ENCODE data around the gene CYP19A1.
"Not testable (repeated sequence)": the region's sequence is repeated elsewhere in the genome, so short reads cannot be mapped to it uniquely, and the experiment has no call there.

CYP19A1 gene

DNA sequence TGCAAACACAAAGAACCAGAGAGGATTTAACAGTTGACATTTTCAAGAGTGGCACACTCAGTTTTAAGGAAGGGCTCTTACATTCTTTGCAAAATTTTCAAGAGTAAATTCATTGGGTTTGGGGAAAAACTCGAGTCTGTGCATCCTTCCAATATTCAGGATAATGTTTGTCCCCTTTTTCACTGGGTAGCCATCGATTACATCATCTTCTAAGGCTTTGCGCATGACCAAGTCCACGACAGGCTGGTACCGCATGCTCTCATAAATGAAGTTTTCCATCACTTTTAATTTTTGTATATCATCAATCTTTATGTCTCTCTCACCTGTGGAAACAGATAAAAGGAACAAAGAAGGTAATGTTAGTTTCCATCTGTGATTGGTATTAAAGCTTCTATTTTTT lies 126.2 kb downstream of the CYP19A1 start:
- no peak for DNase-seq (ENCODE audit: low spot score)

DNA sequence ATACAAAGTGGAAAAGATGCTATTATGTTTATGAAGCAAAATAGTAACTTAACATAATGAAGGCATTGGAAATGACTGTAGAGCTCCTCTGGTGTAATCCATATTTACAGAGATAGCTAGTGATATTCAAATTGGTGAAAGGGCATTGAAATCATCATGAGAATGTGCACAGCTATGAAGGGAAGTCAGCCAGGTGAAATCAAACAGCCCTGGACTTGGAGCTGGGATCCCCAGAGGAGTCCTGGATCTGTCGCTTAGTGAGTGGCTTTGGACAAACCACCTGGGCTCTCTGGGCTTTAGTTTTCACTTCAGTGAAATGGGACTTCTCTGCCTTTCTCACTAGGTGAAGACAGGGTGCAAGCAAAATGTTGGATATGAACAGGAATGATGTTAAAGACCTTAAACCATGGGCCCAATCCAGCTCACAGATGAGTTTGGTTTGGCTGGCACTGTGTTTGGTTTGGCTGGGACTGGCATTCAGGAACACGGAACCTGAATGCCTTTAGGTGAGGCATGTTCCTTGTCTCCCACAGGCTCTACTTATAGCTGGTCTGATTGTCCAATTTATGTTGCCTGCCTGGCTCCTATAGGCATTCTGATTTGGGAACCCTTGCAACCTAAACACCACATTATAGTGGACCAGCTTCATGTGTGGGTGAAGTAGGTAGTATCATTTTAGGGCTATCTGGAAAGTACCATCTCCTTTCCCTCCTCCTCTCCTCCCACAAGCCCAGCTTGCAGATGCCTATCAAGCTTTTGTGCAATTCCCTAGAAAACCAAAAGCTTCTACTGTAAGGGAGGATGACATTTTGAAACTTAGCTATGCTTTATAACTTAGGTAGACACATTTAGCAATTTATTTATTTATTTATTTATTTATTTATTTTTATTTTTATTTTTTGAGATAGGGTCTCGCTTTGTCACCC lies 133.1 kb downstream of the CYP19A1 start:
- DNase-seq (ENCODE audit: low spot score), result no peak

DNA sequence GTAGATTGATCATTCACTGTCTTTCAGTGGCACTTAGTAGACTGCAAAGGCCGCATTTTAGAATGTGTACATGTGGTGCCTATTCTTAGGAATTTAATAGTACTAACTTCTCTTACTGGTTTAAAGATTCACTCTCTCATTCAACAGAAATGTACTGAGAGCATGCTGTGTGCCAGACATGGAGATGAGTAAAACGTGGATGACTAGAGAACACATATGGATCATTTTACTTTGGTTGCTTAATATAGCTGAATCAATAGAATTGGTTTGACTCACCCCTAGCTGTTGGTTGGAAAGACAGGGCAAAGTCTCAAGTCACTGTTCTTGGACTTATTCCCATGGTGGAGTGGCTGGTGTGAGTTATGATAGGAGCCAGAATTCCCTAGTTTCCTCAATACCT lies 134.6 kb downstream of the CYP19A1 start:
- peak; percentile 4 for DNase-seq (ENCODE audit: low spot score)

DNA sequence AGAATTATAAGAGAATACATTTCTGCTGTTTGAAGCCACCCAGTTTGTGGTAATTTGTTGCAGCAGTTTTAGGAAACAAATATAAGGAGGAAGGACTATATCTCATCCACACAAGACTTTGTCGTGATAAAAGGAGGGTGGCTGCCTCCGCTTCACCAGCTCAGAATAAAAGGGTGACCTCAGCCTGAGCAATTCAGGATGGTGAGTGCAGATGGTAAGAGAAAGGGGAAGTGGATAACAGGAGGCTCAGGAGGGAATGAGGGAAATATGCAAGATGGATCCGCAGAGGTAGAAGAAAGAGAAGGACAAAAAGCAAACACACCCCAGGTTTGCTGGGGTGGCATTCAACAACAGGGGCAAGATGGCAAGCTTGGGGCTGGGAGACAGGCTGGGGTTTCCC lies 135.6 kb downstream of the CYP19A1 start:
- DNase-seq (ENCODE audit: low spot score), result no peak

DNA sequence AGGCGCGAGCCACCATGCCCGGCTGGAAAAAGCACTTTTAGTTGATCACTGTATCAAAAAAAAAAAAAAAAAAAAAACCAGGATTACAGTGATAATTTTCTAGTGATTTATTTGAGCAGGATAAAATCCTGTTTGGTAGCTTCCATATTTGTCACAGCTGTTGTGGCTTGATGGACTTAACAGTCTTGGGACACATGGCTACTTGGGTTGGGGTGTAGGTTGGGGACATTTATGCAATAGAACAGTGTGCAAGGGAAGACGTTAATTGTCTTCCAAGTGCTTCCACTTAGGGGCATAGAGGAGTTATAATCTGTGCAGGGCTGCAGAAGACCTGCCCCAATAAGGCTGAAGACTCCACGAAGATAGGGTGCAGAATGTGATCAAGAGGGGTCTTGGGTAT lies 136.8 kb downstream of the CYP19A1 start:
- DNase-seq (ENCODE audit: low spot score), result no peak

DNA sequence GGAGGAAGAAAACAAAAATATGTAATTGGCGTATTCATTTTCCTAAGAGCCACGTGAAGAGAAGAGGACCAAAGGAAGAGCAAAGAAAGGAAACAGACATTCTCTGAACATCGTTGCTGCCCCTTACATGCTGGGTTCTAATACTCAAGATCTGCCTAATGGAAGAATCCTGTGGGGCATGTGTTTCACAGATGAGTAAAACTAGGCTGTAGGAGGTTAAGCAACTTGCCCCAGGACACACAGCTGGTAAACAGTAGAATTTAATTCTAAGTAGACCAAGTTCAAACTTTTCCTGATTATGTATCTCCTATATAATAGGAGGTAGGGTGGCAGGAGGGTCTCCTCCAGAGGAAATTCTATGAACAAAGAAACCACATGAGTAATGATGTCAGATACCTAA lies 137.6 kb downstream of the CYP19A1 start:
- no peak for DNase-seq (ENCODE audit: low spot score)

DNA sequence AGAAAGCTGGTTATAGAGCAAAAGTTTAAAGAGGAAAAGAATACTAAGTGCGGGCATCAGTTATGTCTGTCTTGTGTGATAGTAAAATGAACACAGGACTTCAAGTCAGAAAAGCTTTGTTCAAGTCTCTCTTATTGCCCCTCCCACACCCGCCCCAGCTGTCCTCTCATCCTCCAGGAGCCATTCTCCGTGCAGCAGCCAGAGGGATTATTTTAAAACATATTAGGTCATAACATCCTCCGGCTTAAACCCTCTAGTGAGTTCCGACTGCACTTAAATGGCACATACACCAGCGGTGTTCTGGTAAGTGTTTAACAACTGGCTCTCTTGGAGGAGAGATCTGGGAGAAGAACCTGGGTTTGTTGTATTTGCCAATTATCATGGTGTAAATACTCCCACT lies 138.9 kb downstream of the CYP19A1 start:
- no peak for DNase-seq (ENCODE audit: low spot score)

DNA sequence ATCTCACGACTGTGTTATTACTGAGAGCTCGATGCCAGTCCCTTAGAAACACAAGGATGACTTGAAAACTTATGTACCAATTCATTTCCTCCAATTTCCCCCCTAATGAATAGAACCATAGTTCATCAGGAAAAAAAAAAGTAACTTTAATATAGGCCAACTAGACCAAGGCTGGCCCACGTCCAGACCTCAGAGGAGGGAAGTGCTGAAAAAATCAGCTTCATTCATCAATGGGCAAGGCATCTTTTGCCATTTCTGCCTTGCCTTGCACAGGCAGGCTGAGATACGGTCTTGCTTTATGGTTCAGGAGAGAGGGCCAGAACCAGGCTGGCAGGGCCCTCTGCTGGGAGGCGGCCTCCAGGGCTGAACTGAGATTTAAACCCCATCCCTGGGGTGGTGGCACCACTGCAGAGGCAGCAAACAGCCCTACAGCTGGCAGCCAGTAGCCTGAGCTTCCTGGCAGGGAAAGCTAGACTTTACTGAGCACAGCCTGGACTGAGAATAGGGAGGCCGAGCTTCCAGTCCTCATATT lies 139.6 kb downstream of the CYP19A1 start:
- no peak for DNase-seq (ENCODE audit: low spot score)

DNA sequence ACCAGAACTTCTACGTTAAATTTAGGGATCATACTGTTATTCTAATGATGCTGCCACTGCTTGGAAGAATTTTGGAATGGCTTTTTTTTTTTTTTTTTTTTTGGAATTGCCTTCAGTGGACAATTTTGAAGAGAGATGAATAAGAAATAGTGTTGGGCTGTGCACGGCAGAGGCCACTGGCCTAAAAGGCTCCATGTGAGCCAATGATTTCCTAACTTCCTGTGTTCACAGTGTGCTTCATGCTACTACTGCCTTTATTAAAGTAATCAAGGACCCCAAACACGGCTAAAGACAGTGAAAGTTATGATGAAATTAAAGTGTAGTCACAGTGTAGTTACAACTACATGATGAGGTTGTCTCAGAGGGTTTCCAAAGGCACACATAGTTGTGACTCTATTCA lies 142.9 kb downstream of the CYP19A1 start:
- no peak for DNase-seq (ENCODE audit: low spot score)

DNA sequence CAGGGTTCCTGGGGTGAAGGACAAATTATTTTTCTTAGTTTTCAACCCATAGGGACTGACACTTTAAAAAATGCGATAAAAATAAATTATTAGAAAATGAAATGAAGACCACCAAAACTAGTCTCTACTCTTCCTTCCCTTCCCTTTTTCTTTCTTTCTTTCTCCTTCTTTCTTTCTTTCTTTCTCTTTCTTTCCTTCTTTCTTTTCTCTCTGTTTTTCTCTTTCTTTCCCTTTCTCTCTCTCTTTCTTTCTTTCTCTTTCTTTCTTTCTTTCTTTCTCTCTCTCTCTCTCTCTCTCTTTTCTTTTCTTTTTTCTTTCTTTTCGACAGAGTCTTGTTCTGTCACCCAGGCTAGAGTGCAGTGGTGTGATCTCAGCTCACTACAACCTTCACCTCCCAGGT lies 144.4 kb downstream of the CYP19A1 start:
- no peak for DNase-seq (ENCODE audit: low spot score)

DNA sequence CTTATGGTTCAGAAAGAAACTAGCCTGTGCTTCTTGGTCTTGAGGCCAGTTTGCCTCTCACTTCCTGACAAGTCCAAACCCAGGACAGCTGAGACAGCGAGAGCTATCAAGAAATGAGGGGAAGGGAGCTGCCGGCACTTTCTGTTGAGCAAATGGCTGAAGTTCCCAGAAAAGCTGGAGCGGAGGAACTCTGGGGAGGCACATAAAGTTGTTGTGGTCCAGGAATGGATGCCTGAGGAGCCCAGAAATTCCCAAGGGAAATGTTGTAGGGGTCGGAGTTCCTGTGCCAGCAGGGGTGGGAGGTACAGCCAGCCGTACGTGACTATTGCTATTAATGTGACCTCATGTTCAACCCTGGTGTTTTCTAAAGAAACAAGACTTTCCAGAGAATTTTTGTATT lies 144.9 kb downstream of the CYP19A1 start:
- no peak for DNase-seq (ENCODE audit: low spot score)

DNA sequence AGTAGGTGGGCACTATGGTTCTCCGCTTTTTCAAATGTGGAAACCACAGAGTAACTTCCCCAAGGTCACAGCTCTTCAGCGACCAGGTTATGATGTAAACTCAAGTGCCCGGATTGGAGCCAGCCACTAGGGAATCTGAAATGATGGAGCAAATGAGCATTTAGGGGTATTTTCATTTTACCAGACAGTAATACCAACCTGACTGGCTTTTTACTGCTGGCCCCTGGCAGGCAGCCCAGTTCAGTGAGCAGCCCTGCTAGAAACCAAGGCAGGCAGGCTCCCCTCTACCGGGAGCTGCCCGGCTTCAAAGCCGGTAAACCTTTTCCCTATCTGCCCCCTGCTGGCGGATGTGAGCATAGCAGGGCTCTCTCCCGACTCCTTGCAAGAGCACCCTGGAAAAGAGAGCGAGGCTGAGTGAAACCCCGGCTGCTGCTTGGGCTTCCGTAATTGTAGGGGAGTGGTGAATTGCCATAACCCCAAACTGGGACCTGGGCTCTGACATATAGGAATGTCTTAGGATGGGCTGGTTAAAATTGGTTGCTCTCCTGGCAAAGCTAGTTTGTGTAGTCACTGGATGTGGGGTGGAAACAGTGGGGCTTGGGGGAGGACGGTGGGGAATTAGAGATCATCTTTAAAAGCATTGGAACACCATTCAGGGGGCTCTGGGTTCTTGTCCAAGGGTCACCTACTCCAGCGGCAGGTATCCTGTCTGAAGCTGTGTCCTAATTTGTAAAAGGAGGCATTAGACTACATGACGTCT lies 145.7 kb downstream of the CYP19A1 start:
- peak; percentile 83 for DNase-seq (ENCODE audit: low spot score)

DNA sequence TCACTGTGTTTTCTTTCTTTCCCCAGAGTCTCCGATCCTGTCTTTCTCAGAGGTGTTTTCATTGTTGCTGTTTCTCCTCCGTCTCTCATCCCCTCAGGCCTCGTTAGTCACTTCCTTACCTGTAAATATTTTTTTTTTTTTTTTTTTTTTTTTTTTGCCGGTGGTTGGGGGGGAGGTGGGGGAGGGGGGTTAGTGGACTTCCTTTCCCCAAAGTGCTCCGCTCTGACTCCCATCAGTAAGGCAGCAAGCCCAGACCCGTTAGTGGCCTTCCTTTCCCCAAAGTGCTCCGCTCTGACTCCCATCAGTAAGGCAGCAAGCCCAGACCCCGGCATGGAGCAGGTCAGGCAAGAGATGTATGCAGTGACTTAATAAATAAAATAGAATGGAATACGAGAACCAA lies 146.6 kb downstream of the CYP19A1 start:
- no peak for DNase-seq (ENCODE audit: low spot score)

DNA sequence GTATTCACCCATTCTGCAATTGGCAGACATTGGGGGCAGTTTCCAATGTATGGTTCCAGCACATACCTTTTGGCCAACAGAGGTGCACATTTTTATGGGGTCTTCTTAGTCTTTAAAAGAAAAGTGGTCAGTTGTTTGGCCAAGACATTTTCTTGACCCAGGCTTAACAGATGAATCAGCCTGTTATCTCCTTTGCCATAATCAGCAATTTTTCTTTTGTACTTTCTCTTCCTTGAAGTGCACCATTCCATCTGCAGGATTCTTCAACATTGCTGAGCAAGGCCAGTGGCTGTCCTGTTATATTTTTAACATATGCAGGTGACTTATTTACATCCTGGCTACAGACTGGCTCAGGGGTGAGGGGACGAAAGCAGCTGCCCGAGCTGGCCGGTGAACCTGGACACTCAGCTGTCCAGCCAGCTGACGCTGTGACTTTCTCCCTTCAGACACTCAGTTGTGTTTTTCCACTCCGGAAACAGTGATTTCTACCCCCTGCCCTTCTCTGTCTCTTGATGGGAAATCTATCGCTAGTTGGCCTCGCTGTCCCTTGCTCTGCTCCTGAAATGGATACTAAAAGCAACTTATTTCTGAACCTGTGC lies 147.2 kb downstream of the CYP19A1 start:
- DNase-seq (ENCODE audit: low spot score), result peak; percentile 2

DNA sequence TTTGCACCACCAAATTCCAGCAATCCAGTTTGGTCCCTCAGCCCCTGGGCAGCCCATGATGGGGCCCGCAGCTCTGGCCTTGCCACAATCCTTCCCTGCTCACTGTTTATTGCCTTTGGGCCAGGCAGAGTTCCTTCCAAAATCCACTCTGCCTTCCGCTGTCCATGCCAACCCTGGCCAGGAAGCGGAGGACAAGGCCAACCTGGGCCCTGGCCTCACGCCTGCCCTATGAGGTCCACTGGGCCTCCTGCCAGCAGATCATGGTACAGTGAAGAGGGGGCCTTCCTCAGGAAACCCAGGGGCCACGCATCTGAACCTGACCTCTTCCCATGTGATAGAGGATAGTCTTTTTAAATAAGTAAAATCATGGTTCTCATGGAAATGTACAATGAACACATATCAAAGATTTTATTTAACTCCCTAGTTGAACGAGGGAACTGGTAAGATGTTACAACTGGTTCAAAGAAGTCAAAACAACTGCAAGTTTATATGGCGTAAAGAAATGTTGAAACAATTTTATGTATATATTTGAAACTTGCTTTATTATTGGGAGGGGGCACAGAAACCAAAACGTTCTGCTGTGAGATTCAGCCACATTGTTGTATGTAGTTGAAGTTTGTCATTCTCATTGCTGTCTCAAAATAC lies 147.8 kb downstream of the CYP19A1 start:
- no peak for DNase-seq (ENCODE audit: low spot score)

DNA sequence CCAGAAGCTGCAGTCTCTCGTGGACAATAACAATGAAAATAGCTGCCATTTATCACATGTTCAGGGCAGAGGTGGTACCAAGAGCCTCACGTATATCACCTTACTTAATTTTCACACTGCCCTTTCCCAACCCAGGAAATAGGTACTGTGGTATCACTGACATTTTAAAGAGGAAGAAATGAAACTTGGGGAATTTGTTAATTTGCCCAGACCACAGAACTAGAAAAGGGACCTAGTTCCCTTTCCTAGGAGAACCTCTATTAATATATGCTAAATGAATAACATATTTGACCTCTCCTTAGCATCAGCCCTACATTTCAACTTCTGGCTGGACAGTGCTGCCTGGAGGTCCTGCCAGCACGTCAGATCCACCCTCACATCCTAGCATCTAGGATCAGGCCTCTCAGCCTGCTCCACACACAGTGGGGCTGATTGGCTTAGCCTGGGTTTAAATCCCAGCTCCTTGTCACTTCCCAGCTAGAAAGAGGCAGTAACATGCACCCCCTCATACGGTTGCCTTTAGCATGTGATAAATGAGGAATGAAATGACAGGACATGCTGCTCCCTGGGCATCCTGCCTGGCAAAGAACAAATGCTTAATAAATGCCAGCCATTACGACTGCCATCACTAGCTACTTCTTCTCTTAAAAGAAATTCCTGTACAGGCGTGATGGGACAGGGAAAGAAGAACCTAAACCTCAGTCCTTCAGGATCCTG lies 148.6 kb downstream of the CYP19A1 start:
- DNase-seq (ENCODE audit: low spot score), result no peak

DNA sequence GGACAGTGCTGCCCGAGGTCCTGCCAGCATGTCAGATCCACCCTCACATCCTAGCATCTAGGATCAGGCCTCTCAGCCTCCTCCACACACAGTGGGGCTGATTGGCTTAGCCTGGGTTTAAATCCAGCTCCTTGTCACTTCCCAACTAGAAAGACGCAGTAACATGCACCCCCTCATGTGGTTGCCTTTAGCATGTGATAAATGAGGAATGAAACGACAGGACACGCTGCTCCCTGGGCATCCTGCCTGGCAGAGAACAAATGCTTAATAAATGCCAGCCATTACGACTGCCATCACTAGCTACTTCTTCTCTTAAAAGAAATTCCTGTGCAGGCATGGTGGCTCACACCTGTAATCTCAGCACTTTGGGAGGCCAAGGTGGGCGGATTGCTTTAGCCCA lies 149.6 kb downstream of the CYP19A1 start:
- not testable (repeated sequence) for DNase-seq (ENCODE audit: low spot score)

DNA sequence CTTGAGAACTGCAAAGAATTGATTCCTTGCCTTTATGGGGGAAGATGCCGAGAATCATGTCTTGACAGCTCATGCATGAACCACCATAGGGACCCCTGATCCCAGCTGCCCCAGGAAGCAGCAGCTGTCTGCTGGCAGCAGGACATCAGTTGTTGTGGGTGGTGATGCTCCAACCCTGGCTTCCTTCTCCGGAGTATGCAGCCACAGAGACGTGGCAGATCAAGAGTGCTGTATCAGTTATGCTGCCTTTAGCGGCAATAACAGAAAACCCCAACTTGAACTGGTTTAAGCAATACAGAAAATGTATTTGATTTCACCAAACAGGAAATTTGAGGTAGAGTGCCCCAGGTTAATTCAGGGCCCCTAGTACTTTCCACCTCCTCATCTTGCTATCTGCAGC lies 151.5 kb downstream of the CYP19A1 start:
- DNase-seq (ENCODE audit: low spot score), result no peak

DNA sequence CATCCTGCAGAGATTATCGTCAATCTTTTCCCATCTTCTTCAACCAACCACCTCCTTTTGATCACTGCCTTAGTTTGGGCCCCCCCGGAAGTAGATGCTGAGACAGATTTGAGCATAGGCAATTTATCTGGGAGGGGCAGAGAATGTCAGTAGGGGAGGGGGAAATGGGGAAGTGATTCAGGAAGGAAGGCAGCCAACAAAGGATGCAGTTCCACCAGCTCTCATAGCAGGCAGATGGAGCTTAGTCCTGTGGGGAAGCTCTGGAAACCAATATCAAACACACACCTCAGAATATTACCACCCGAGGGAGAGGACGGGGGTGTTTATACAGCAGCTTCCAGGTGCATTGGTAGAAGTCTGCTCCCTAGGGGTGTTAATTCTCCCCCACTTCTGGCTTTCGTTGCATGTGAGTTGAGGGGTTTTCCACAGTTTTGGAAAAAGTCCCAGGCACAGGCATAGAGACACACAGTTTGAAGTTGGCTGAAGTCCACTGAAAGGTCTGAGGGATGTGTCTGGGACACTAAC lies 152.2 kb downstream of the CYP19A1 start:
- DNase-seq (ENCODE audit: low spot score), result no peak

DNA sequence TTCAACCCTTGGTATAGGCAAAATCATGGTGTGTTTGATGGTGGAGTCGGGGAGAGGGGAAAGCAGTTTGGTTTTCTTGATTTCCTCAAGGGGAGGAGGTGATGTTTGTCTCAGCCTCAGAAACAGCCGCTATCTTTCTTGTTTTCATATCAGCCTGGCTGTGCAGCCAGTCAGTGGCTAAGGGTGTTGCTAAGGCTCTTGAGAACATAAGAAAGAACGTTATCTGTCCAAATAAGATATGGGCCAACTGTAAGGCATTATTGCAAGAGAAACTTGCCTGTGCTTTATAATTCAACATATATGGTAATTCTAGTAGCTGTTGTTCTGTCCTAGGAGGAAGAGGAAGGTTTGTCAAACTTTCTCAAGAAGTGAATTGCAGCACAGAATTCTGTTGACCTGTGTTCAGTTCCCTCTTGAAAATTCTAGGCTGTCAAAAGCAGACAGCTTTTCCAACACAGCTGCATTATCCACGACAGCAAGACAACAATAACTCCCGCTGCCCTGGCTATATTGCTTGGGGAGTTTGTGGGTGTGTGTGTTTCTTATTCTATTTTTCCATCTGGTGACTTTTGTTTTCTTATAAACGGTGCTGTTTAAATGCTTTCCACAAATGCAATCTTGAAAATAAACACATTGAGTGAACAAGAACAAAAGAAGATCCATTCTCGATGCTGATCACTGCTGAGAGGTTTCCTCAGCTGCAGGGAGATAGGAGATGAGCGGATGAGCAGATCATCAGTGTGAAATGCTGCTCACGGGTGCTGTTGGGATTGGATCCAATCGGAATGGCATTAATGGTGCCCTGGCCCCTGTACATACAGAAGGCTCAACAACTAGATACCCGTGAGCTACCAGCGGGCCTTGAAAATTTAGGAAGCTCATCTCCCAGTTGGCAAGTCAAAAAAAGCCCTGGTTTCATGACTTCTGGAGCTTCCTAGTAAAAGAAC lies 152.9 kb downstream of the CYP19A1 start:
- DNase-seq (ENCODE audit: low spot score), result no peak
